Spleen (tissue), 7 donors: ENCODE measurements around the gene PGK2.
"Not testable (repeated sequence)": the region's sequence is repeated elsewhere in the genome, so short reads cannot be mapped to it uniquely, and the experiment has no call there.

Experiments used
- CTCF ChIP-seq, 11 experiments: fragments of 200-600 bp in 7 of 11; fragments of 450-650 bp in 4 of 11; sonication (generic) in 4 of 11; IDR thresholded peaks in 8 of 11; conservative IDR thresholded peaks in 3 of 11; 1 replicate in 7 of 11; 2 replicates in 4 of 11; pipeline versions ENCODE4 v1.4.0 to v1.8.0; 2016 to 2021; ENCODE audit warnings: antibody characterized with exemption in 11 of 11, inconsistent platforms in 4 of 11, mild to moderate bottlenecking in 1 of 11
- POLR2A ChIP-seq, 3 donors: fragments of 450-650 bp; IDR thresholded peaks; one replicate each; pipeline ENCODE4 v1.5.1; 2017; ENCODE audit warnings: antibody characterized with exemption in 3 of 3, mild to moderate bottlenecking in 1 of 3
- donor health status: DM: no; HTN: no; CAD: no; lungs with moderate emphysema.
- donor health status: DM: no; HTN: no; CAD: no.
- donor health status: DM: no; HTN: no; CAD: no.

DNA sequence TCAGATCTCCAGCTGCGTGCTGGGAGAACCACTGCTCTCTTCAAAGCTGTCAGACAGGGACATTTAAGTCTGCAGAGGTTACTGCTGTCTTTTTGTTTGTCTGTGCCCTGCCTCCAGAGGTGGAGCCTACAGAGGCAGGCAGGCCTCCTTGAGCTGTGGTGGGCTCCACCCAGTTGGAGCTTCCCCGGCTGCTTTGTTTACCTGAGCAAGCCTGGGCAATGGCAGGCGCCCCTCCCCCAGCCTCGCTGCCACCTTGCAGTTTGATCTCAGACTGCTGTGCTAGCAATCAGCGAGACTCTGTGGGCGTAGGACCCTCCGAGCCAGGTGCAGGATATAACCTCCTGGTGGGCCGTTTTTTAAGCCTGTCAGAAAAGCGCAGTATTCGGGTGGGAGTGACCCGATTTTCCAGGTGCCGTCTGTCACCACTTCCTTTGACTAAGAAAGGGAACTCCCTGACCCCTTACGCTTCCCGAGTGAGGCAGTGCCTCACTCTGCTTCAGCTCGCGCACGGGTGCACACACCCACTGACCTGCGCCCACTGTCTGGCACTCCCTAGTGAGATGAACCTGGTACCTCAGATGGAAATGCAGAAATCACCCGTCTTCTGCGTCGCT, 9.9 kb upstream of the PGK2 start:
- not testable (repeated sequence) for TF ChIP-seq CTCF (IDR thresholded peaks at IDR 0.05 in 8 of 11, conservative IDR thresholded peaks at IDR 0.05 in 3 of 11); POLR2A (IDR thresholded peaks at IDR 0.05)
